ENCODE data around the gene LRCH1. TPM values are rescaled to one million over a fixed set of nuclear protein-coding genes. Genes with fewer than 3 reads are reported as not detected.

The LRCH1 gene
- total RNA-seq, 1 experiment from 2014 or later = 27.0 TPM

DNA sequence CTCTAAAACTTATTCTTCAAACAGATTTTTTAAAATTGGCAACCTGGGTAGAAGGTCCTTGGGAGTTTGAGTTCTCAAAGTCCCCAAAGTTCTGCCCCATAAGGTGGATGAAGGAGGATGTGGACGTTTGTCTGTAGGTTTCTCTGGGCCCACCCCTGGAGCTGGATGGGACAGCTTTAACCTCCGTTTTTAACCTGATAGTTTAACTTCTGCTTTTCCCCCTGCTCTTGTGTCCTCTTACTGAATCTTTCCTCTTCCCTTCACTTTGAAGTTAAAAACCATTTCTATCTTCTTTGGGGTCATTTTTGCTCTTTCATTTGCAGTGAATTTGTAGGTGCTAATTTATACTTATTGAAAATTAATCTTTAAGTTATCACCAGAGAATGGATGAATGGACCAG lies 164.9 kb downstream of the LRCH1 start:
- no peak overlapping the region for H3K4me3 Mint-ChIP-seq (ENCODE audit: unreplicated experiment)
- no peak for DNase-seq
- ChIA-PET POLR2A (no interaction called here), CTCF (interaction anchor here (1.3 to 2.1 kb wide), 3 partner anchors 166 to 228 kb away, joined by 3 to 6 read pairs (median 4); no protein-coding TSS in a partner anchor)
- 0 out of 2 replicates have a peak, but pooled peaks cover 1% of the 10 kb centered on the region for H3K36me3 ChIP-seq (ENCODE audit: control insufficient read depth, insufficient read depth, low read length)
- H3K4me1 ChIP-seq = peaks cover 37% of the 10 kb centered on the region
- H3K4me3 ChIP-seq (ENCODE audit: low read depth, low read length) = no peak overlapping the region
- no peak overlapping the region for H3K27ac Mint-ChIP-seq (ENCODE audit: unreplicated experiment)
- H3K27me3 ChIP-seq (replicated peaks; ENCODE audit: control insufficient read depth, insufficient read depth, low read length) = no peaks in the 10 kb centered on the region
- peaks cover 37% of the 10 kb centered on the region for H3K36me3 Mint-ChIP-seq (ENCODE audit: insufficient read depth, unreplicated experiment)
- TF ChIP-seq, protein P1, sequence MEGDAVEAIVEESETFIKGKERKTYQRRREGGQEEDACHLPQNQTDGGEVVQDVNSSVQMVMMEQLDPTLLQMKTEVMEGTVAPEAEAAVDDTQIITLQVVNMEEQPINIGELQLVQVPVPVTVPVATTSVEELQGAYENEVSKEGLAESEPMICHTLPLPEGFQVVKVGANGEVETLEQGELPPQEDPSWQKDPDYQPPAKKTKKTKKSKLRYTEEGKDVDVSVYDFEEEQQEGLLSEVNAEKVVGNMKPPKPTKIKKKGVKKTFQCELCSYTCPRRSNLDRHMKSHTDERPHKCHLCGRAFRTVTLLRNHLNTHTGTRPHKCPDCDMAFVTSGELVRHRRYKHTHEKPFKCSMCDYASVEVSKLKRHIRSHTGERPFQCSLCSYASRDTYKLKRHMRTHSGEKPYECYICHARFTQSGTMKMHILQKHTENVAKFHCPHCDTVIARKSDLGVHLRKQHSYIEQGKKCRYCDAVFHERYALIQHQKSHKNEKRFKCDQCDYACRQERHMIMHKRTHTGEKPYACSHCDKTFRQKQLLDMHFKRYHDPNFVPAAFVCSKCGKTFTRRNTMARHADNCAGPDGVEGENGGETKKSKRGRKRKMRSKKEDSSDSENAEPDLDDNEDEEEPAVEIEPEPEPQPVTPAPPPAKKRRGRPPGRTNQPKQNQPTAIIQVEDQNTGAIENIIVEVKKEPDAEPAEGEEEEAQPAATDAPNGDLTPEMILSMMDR (IDR thresholded peaks at IDR 0.05; ENCODE audit: insufficient read depth in 1 of 2, low read depth in 1 of 2, low read length in 1 of 2, severe bottlenecking in 1 of 2, unreplicated experiment in 1 of 2) = no peak
- intact Hi-C loops (cut with micrococcal nuclease; ENCODE audit: unreplicated experiment) = loop anchor here (5.0 kb wide), 1 partner anchor 51 kb away; no protein-coding TSS in a partner anchor
- H3K9me3 ChIP-seq = no peaks in the 10 kb centered on the region
- no peaks in the 10 kb centered on the region for H3K9me3 Mint-ChIP-seq (ENCODE audit: unreplicated experiment)
- no peaks in the 10 kb centered on the region for H3K27me3 Mint-ChIP-seq (ENCODE audit: insufficient read depth, unreplicated experiment)
- peaks cover 21% of the 10 kb centered on the region for H3K4me1 Mint-ChIP-seq (ENCODE audit: low read depth, unreplicated experiment)
- no TSS peak for BruUV-seq (replicated peaks)

DNA sequence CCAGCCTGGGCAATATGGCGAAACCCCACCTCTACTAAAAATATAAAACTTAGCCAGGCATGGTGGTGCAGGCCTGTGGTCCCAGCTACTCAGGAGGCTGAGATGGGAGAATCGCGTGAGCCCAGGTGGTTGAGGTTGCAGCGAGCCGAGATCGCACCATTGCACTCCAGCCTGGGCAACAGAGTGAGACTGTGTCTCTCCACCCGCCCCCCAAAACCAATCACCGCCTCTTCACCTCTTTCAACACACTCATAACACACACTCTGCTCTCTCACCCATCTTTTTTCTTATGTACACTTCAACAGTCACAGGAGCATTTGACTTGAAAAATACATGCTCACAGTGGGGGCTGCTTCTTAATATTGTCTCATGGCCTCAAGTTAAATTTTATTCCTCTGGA lies 167.2 kb downstream of the LRCH1 start:
- TF ChIP-seq, protein P1 (IDR thresholded peaks at IDR 0.05; ENCODE audit: insufficient read depth in 1 of 2, low read depth in 1 of 2, low read length in 1 of 2, severe bottlenecking in 1 of 2, unreplicated experiment in 1 of 2) = no peak
- Mint-ChIP-seq H3K36me3 (ENCODE audit: insufficient read depth, unreplicated experiment) (peaks cover 48% of the 10 kb centered on the region), H3K4me3 (ENCODE audit: unreplicated experiment) (no peak overlapping the region), H3K27ac (ENCODE audit: unreplicated experiment) (no peak overlapping the region), H3K4me1 (ENCODE audit: low read depth, unreplicated experiment) (peaks cover 19% of the 10 kb centered on the region), H3K27me3 (ENCODE audit: insufficient read depth, unreplicated experiment) (no peaks in the 10 kb centered on the region), H3K9me3 (ENCODE audit: unreplicated experiment) (no peaks in the 10 kb centered on the region)
- Histone ChIP-seq H3K4me1 (peaks cover 36% of the 10 kb centered on the region), H3K36me3 (ENCODE audit: control insufficient read depth, insufficient read depth, low read length) (0 out of 2 replicates have a peak, but pooled peaks cover 1% of the 10 kb centered on the region), H3K27me3 (replicated peaks; ENCODE audit: control insufficient read depth, insufficient read depth, low read length) (no peaks in the 10 kb centered on the region), H3K9me3 (no peaks in the 10 kb centered on the region), H3K4me3 (ENCODE audit: low read depth, low read length) (no peak overlapping the region)
- intact Hi-C loops (cut with micrococcal nuclease; ENCODE audit: unreplicated experiment) = loop anchor here (2.0 kb wide), 1 partner anchor 117 kb away; no protein-coding TSS in a partner anchor
- ChIA-PET CTCF (interaction anchor here (1.3 kb wide), 1 partner anchor 117 kb away, joined by 6 read pairs; no protein-coding TSS in a partner anchor), POLR2A (no interaction called here)
- DNase-seq = no peak
- no TSS peak for BruUV-seq (replicated peaks)

DNA sequence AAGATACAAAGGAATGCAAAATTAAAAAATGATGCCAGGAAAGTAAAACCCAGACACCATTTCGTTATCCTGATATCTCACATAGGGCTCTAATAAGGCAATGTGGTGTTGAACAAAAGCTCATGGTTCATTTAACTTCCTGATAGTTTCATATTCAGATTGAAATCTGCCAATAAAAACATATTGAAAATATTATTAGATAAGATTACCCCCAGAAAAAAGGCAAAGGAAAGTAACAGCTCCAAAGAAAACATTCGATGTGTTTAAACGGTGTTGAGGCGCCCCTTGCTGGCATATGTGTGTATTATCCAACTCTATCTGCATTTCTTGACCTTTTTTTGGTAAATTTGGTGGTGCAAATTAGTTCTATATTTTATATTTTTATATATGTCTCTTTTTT lies 168.1 kb downstream of the LRCH1 start:
- BruUV-seq (replicated peaks) = no TSS peak
- peak in 1 of 2 experiments; percentile 53 for DNase-seq
- TF ChIP-seq, protein P1 (IDR thresholded peaks at IDR 0.05; ENCODE audit: insufficient read depth in 1 of 2, low read depth in 1 of 2, low read length in 1 of 2, severe bottlenecking in 1 of 2, unreplicated experiment in 1 of 2) = peak; percentile 61 to 74

More for the DNA sequence above, 168.1 kb downstream of the LRCH1 start:
- Histone ChIP-seq H3K4me1 (peaks cover 29% of the 10 kb centered on the region), H3K27me3 (replicated peaks; ENCODE audit: control insufficient read depth, insufficient read depth, low read length) (no peaks in the 10 kb centered on the region), H3K36me3 (ENCODE audit: control insufficient read depth, insufficient read depth, low read length) (no peaks in the 10 kb centered on the region), H3K4me3 (ENCODE audit: low read depth, low read length) (no peak overlapping the region), H3K9me3 (no peaks in the 10 kb centered on the region)
- H3K4me3 Mint-ChIP-seq (ENCODE audit: unreplicated experiment) = no peak overlapping the region
- H3K4me1 Mint-ChIP-seq (ENCODE audit: low read depth, unreplicated experiment) = peaks cover 14% of the 10 kb centered on the region
- no peaks in the 10 kb centered on the region for H3K27me3 Mint-ChIP-seq (ENCODE audit: insufficient read depth, unreplicated experiment)
- H3K9me3 Mint-ChIP-seq (ENCODE audit: unreplicated experiment) = no peaks in the 10 kb centered on the region
- no peak overlapping the region for H3K27ac Mint-ChIP-seq (ENCODE audit: unreplicated experiment)
- intact Hi-C loops (cut with micrococcal nuclease; ENCODE audit: unreplicated experiment) = loop anchor here (1.0 to 2.0 kb wide), 3 partner anchors 118 to 228 kb away; no protein-coding TSS in a partner anchor
- CTCF ChIA-PET = interaction anchor here (0.6 to 1.9 kb wide), 11 partner anchors 9 to 226 kb away, joined by 3 to 32 read pairs (median 4); partner anchors contain the start of gene LRCH1
- H3K36me3 Mint-ChIP-seq (ENCODE audit: insufficient read depth, unreplicated experiment) = peaks cover 47% of the 10 kb centered on the region
- POLR2A ChIA-PET = interaction anchor here (0.5 kb wide), 1 partner anchor 169 kb away, joined by 3 read pairs; no protein-coding TSS in a partner anchor

Measured in Caco-2 (cell line).